Ectodermal cell (in vitro differentiated cells): ENCODE measurements around the gene DRAM1.
"Not testable (repeated sequence)": the region's sequence is repeated elsewhere in the genome, so short reads cannot be mapped to it uniquely, and the experiment has no call there.

ENCODE experiments used
- H3K27ac ChIP-seq: 2 replicates; pipeline ENCODE4 v1.7.0; 2013; ENCODE audit warnings: mild to moderate bottlenecking, low read depth, low read length; ENCODE audit not compliant: insufficient read depth, poor library complexity, severe bottlenecking
- H3K27me3 ChIP-seq: 2 replicates; pipeline ENCODE4 v1.7.0; 2013; ENCODE audit warnings: mild to moderate bottlenecking, low read length; ENCODE audit not compliant: insufficient read depth, control insufficient read depth, poor library complexity, severe bottlenecking
- H3K36me3 ChIP-seq: one replicate; pipeline ENCODE4 v1.7.0; 2013; ENCODE audit warnings: low read length; ENCODE audit not compliant: control insufficient read depth, insufficient read depth
- H3K4me1 ChIP-seq: one replicate; pipeline ENCODE4 v1.7.0; 2013; ENCODE audit warnings: low read length; ENCODE audit not compliant: control insufficient read depth, insufficient read depth
- H3K4me3 ChIP-seq: 2 replicates; pipeline ENCODE4 v1.7.0; 2013; ENCODE audit warnings: low read depth, low read length, control low read depth; ENCODE audit not compliant: insufficient read depth
- H3K9me3 ChIP-seq: 2 replicates; pipeline ENCODE4 v1.7.0; 2013; ENCODE audit warnings: mild to moderate bottlenecking, low read length, moderate library complexity; ENCODE audit not compliant: control insufficient read depth
- WGBS, 2 experiments: methylation state at CpG; one replicate each; pipeline ENCODE4 v1.1.7; 2013; ENCODE audit warnings: missing lambda C conversion rate in 2 of 2; 5-methylcytosine and 5-hydroxymethylcytosine counted together

Gene DRAM1

DNA sequence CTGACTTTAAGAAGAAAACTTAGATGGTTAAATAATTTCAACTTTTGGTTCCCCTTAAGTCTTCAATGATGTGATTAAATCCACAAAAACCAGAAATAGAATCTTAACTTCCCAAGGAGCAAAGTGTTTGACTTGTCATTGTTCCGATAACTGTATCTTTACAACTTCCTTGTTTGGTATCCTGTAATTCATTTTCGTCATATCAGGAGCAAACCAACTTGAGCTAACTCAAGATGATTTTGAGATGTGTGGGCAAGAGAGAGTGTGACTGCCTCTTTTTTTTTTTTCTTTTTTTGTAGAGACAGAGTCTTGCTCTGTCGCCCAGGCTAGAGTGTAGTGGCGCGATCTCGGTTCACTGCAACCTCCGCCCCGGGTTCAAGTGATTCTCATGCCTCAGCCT, 25.3 kb downstream of the DRAM1 start:
- H3K9me3 ChIP-seq, result no peaks in the 10 kb centered on the region
- 97 to 100% methylated on average over 8 of the region's 8 CpGs for WGBS, 2 experiments
- H3K4me3 ChIP-seq, result no peak overlapping the region
- no peaks in the 10 kb centered on the region for H3K36me3 ChIP-seq
- no peaks in the 10 kb centered on the region for H3K4me1 ChIP-seq
- H3K27me3 ChIP-seq, result no peaks in the 10 kb centered on the region
- no peak overlapping the region for H3K27ac ChIP-seq

DNA sequence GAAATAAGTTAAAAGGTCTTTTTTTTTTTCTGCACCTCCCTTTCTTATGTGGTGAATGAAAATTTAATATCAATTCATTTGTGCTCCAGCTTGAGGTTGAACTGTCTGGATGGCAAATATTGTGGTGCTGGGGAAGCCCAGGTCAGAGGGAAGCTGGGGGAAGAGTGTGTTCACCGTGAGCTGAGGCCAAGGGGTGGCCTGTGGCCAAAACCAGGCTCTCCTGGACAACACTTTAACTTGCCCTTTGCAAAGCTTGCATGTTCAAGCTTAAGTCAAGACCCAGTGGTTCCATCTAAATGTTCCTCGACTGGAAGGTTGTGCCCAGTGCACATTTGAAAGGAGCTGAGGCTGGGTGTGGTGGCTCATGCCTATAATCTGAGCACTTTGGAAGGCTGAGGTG, 28.8 kb downstream of the DRAM1 start:
- no peaks in the 10 kb centered on the region for H3K27me3 ChIP-seq
- WGBS, 2 experiments, result 89 to 92% methylated on average over 2 of the region's 2 CpGs
- H3K36me3 ChIP-seq, result no peaks in the 10 kb centered on the region
- H3K4me1 ChIP-seq, result no peaks in the 10 kb centered on the region
- no peak overlapping the region for H3K27ac ChIP-seq
- no peaks in the 10 kb centered on the region for H3K9me3 ChIP-seq
- no peak overlapping the region for H3K4me3 ChIP-seq

DNA sequence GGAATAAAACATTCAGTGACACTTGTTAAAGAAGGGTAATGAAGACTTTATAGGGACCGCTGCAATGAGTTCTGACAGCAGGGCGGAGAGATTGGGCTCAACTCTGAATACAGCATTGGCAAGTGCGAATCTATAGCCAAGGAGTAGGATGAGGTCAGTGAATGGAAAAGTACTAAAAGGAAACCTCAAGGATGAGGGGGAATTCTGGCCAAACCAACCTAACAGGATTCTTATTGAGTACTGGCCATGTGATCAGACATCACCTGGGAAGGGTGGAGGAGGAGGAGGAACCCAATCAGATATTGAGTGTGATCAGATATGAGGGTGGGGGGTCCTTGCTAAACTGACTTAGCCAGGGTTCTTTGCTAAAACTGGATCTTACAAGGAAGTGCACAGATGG, 31.0 kb downstream of the DRAM1 start:
- 95 to 96% methylated on average over 3 of the region's 3 CpGs for WGBS, 2 experiments
- Histone ChIP-seq H3K27me3 (no peaks in the 10 kb centered on the region), H3K4me3 (no peak overlapping the region), H3K9me3 (no peaks in the 10 kb centered on the region), H3K36me3 (no peaks in the 10 kb centered on the region), H3K27ac (no peak overlapping the region), H3K4me1 (no peaks in the 10 kb centered on the region)

DNA sequence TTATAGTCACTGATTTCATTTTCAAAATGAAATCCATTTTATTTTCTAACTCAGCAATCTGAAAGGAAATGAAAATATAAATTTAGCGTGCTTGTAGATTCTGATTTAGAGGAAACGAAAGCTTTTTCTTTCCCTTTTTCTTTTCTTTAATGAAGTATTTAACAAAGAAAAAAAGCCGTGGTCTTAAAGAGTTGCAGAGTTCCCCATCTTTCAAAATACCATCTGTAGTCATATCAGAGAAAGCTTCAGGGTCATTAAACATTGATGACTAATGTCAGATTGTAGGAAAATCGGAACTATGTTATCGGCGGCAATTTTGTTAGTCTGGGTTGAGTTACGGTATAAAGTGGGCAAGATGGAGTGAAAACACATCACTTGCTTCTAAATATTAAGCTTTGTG, 32.3 kb downstream of the DRAM1 start:
- no peak overlapping the region for H3K27ac ChIP-seq
- H3K9me3 ChIP-seq, result no peaks in the 10 kb centered on the region
- WGBS, 2 experiments, result 98% methylated on average over 4 of the region's 7 CpGs

DNA sequence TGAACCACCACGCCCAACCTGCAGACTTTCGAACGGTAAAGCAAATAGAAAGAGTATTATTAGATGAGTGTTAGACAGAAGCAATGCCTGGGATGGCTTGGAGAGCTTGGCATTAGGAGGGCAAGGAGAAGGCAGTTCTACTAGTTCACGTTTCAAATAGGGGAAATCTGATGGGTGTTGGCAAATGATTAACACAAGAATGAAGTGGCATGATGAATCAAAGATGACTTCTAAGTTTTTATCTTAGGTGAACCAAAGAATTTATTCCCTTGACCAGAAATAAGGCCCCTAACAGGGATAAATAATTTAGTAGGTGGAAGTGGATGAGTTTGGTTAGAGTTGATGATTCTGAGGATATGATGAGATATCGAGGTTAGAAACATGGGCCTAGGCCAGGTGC, 38.5 kb downstream of the DRAM1 start:
- WGBS, 2 experiments, result 71 to 74% methylated on average over 5 of the region's 5 CpGs
- Histone ChIP-seq H3K27ac (no peak overlapping the region), H3K36me3 (no peaks in the 10 kb centered on the region), H3K9me3 (no peaks in the 10 kb centered on the region), H3K4me3 (no peak overlapping the region), H3K27me3 (no peaks in the 10 kb centered on the region), H3K4me1 (no peaks in the 10 kb centered on the region)

More for the DNA sequence above, 32.3 kb downstream of the DRAM1 start:
- Histone ChIP-seq H3K4me3 (no peak overlapping the region), H3K4me1 (no peaks in the 10 kb centered on the region), H3K36me3 (no peaks in the 10 kb centered on the region), H3K27me3 (no peaks in the 10 kb centered on the region)

DNA sequence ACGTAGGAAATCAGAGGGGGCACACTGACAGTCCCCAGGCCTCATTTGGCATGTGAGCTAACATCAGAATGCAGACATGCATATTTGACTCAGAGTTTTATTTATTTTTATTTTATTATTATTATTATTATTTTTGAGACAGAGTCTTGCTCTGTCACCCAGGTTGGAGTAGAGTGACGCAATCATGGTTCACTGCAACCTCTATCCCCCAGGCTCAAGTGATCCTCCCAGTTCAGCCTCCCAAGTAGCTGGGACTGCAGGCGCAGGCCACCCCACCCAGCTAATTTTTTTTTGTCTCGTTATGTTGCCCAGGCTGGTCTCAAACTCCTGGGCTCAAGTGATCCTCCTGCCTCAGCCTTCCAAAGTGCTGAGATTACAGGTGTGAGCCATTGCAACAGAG, 41.4 kb downstream of the DRAM1 start:
- not testable (repeated sequence) for H3K36me3 ChIP-seq, H3K4me3 ChIP-seq, H3K27ac ChIP-seq, H3K9me3 ChIP-seq, H3K27me3 ChIP-seq, H3K4me1 ChIP-seq
- 86 to 91% methylated on average over 4 of the region's 4 CpGs for WGBS, 2 experiments

DNA sequence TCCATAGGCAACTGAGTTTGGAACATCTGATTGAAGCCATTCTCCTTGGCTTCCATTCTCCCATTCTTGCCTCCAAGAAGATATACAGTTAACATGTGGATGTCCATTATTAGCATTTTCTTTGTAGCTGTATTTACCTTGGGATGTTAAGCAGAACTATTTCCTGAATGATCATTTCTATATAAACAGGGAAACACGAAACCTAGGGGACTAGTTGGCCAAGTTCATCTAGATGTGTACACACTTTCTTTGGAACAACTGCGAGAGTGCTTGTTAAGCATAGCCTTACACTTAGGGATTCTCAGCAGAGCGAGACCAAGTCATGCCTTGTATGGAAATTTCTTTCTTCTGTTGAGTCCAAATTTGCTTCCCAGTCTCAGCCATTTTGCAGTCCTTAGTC, 42.1 kb downstream of the DRAM1 start:
- Histone ChIP-seq H3K27ac (no peak overlapping the region), H3K27me3 (no peaks in the 10 kb centered on the region), H3K4me1 (no peaks in the 10 kb centered on the region), H3K4me3 (no peak overlapping the region), H3K9me3 (no peaks in the 10 kb centered on the region), H3K36me3 (no peaks in the 10 kb centered on the region)
- 91% methylated on average over 3 of the region's 3 CpGs for WGBS, 2 experiments

DNA sequence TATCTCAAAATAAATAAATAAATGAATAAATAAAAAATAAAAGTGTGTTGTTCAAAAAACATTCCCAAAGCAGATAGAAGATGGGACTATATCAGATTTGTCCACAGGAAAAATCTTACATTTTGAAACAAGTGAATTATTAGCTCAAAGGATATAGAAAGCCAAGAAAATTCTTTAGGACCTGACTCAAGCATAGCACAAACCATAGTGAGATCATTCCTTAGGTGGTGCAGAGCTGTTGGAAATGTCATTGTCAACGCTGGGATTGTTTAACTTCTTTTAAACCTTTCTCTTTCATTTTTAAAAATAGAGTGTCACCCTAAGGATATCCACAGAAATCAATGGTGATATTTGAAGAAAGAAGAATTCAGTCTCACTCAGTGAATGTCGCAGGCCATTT, 43.5 kb downstream of the DRAM1 start:
- 88 to 100% methylated on average over 1 to 2 of the region's 2 CpGs for WGBS, 2 experiments
- H3K27me3 ChIP-seq, result no peaks in the 10 kb centered on the region
- H3K4me1 ChIP-seq, result no peaks in the 10 kb centered on the region

DNA sequence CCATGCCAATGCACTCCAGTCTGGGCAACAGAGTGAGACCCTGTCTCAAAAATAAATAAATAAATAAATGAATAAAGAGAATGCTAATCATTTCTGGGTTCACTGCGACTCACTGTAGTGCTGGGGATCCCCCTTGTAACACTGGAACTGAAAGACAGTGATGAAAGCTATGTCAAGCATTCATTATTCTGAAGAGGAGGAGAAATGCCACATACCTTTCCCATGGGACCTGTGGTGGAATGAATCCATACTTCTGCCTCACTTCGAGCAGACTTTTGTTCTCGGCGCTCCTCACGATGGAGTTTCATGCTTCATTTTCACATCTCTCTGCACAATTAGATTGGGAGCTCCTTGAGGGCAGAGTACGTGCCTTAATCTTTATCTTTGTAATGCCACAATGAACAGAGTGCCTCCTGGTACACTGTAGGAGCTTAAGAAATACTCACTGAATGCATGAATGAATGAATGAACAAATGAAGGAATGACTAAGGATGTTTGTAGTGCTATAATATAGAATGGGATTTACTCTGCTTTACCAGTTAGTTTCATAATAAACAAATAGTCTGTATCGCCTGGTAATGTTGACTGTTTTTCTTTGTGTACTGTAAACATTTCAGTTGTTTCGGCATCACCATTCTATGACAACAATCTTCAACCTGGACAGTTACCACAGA, 45.8 kb downstream of the DRAM1 start:
- no peaks in the 10 kb centered on the region for H3K4me1 ChIP-seq
- WGBS, 2 experiments, result 95 to 96% methylated on average over 8 of the region's 8 CpGs
- H3K9me3 ChIP-seq, result no peaks in the 10 kb centered on the region
- no peaks in the 10 kb centered on the region for H3K36me3 ChIP-seq
- no peak overlapping the region for H3K4me3 ChIP-seq
- H3K27ac ChIP-seq, result no peak overlapping the region
- no peaks in the 10 kb centered on the region for H3K27me3 ChIP-seq

More for the DNA sequence above, 43.5 kb downstream of the DRAM1 start:
- Histone ChIP-seq H3K27ac (no peak overlapping the region), H3K36me3 (no peaks in the 10 kb centered on the region), H3K9me3 (no peaks in the 10 kb centered on the region), H3K4me3 (no peak overlapping the region)

DNA sequence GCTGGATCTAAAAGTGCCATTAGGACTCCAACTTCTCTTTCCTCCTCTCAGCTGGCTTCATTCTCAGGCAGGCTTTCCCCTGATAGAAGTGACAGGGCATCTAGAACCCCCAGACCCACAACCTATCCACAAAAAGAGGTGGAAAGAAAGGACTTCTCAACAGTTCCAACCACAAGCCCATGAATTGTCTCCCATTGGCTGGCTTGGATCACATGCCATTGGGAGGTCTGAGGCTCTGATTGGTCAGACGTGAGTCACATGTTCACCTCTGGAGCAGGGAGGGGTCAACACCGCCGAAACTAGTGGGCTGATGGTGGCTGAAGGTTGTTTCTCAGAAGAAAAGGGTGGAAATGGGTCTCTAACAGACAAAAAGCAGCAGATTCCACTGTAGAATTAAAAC, 47.2 kb downstream of the DRAM1 start:
- Histone ChIP-seq H3K9me3 (no peaks in the 10 kb centered on the region), H3K27me3 (no peaks in the 10 kb centered on the region), H3K27ac (no peak overlapping the region), H3K4me3 (no peak overlapping the region), H3K4me1 (no peaks in the 10 kb centered on the region), H3K36me3 (no peaks in the 10 kb centered on the region)
- 83 to 93% methylated on average over 3 of the region's 3 CpGs for WGBS, 2 experiments

DNA sequence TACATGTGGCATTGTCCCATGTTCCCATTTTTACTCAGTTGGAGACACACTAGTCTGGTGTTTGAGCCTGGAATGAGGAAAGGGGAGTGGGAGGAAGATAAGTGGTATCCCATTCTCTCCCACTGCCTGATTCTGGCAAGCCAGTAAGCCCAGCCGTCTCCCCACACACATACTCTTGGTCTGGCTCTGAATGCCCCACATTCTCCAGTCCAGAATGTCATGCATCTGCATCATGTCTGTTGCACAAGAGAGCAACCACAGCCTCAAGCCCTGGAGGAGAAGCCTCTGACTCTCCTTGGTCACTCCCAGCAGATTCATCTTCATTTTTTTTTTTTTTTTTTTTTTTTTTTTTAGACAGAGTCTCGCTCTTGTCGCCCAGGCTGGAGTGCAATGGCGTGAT, 48.0 kb downstream of the DRAM1 start:
- H3K36me3 ChIP-seq, result no peaks in the 10 kb centered on the region
- no peak overlapping the region for H3K4me3 ChIP-seq
- no peaks in the 10 kb centered on the region for H3K9me3 ChIP-seq
- no peaks in the 10 kb centered on the region for H3K27me3 ChIP-seq
- WGBS, 2 experiments, result 90 to 93% methylated on average over 4 of the region's 4 CpGs
- no peaks in the 10 kb centered on the region for H3K4me1 ChIP-seq
- no peak overlapping the region for H3K27ac ChIP-seq
